Breast epithelium (tissue), 3 donors: Measurements from ENCODE around the gene CTU1.

Source experiments
- CTCF ChIP-seq, 3 donors: fragments of 450-650 bp; IDR thresholded peaks; one replicate each; pipeline ENCODE4 v1.5.1; 2016 to 2017; ENCODE audit warnings: antibody characterized with exemption in 3 of 3, mild to moderate bottlenecking in 3 of 3, moderate library complexity in 3 of 3
- POLR2A ChIP-seq: fragments of 450-650 bp; IDR thresholded peaks from one replicate; pipeline ENCODE4 v1.6.1; 2016; ENCODE audit warnings: antibody characterized with exemption, mild to moderate bottlenecking, moderate library complexity

DNA sequence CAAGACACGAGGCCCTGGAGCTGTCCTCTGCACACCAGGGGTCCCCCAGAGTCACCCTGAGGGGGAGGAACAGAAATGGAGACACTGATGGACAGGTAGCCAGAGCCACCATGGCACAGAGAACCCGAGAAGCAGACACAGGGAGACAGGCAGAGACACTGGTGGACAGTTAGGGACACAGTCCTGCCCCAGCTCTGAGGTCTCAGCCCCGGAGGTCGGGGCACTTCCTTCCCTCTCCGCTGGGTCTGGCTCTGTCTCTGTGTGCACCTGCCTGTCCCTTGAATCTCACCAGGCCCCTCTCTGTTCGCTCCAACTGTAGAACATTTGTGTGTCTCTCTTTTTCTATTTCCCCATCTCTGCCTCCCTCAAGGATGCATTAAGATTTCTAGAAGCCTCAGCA is 30.1 kb downstream of the CTU1 start:
- TF ChIP-seq CTCF (IDR thresholded peaks at IDR 0.05) (no peak), POLR2A (no peak)
